Effector CD4-positive, alpha-beta T cell (primary cell): ENCODE results near the gene IL4I1.

Experiments
- DNase-seq: peaks from one replicate; pipeline ENCODE4 v3.0.0-alpha.2; 2020

The IL4I1 gene

GRCh38 chr19:49848938-49849337, 47.7 kb downstream of the IL4I1 start:
- no peak for DNase-seq

GRCh38 chr19:49847731-49848696, 48.7 kb downstream of the IL4I1 start:
- no peak for DNase-seq

GRCh38 chr19:49846408-49846807, 50.3 kb downstream of the IL4I1 start:
- DNase-seq = no peak

GRCh38 chr19:49845414-49845813, 51.3 kb downstream of the IL4I1 start:
- DNase-seq = no peak

GRCh38 chr19:49844138-49845095, 52.3 kb downstream of the IL4I1 start:
- DNase-seq = no peak

GRCh38 chr19:49843265-49843664, 53.4 kb downstream of the IL4I1 start:
- no peak for DNase-seq

GRCh38 chr19:49840736-49841249, 55.9 kb downstream of the IL4I1 start:
- no peak for DNase-seq

GRCh38 chr19:49840321-49840720, 56.4 kb downstream of the IL4I1 start:
- no peak for DNase-seq

- DNase-seq = no peak
Measured at GRCh38 chr19:49839713-49840112, 57.0 kb downstream of the IL4I1 start.
